Hematopoietic multipotent progenitor cell treated with erythropoietin and hydrocortisone succinate and interleukin-3 and kit ligand, for 15 days (in vitro differentiated cells): Measurements from ENCODE around the gene TLX1.

Source experiments
- DNase-seq: peaks from one replicate; pipeline ENCODE4 v3.0.0-alpha.2; 2015; ENCODE audit warnings: low spot score

The TLX1 gene

DNA sequence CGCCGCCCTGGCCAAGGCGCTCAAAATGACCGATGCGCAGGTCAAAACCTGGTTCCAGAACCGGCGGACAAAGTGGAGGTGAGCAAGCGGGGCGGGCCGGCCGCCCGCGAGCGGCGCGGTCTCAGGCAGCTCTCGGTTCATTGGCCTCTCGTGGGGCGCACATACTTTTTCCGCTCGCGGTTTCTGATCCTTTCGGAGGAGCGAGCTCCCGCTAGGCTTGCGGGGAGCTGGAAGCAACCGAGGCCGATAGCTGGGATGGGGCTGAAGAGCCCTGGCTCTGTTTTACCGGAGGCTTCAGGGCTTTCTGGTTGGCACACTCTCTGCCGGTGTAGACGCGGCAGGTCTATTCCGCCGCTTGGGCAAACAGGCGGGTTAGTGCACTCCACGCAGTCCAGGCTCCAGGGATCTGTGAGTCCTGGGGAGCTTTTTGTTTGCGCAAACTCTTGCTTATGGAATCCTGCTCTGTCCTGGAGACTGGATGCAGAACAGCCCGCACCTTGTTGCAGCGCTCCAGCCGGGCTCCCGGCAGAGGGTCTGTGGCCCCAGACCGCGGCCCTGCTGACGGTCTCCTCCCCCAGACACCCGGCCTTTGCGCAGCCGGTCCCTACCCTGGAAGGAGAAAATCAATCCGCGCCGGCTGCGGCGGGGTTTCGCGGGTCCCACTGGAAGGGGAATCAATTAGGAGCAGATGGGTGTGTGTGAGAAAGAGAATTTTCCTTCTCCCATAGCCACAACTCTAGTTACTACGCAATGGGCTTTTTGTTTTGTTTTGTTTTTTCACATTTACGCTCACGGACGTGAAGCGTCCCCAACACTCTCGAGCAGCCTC is 3.4 kb downstream of the TLX1 start:
- no peak for DNase-seq

DNA sequence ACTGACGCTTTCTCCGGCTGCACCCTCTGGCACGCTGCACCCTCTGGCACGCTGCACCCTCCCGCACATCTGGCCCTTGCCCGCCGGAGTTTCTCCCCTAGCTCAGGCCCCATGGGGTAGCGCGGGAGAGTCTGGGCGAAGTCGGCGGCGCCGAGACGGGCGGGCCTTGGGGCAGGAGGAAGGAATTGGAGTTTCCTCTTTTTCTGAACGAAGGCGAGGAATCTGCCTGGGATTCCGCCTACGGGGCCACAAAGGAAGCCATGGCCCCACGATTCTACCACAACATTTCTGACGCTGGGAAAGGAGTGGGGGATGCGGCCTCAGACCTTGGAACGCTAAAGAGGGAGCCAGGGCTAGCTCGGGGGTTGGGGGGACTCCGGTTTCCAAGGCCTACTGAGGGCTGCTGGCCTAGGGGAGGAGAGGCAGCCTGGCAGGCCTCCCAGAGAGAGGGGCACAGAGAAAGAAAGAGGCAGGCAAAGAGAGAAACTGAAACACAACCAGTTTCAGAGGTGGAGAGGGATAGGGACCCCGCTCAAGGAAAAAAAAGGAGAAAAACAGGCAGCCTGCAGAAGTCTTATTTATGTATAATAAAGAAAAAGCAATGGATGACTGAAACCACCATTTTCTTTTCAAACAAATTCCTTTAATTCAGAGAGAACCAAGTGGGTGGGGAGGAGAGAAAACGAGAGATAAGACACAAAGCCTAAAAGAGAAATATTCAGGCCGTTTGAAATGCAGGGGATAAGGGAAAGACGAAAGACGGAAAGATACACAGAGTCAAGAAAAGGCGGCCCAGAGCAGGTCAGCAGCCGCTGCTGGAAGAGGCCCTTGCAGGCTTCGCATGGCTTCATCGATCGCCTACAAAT is 4.3 kb downstream of the TLX1 start:
- DNase-seq = no peak

DNA sequence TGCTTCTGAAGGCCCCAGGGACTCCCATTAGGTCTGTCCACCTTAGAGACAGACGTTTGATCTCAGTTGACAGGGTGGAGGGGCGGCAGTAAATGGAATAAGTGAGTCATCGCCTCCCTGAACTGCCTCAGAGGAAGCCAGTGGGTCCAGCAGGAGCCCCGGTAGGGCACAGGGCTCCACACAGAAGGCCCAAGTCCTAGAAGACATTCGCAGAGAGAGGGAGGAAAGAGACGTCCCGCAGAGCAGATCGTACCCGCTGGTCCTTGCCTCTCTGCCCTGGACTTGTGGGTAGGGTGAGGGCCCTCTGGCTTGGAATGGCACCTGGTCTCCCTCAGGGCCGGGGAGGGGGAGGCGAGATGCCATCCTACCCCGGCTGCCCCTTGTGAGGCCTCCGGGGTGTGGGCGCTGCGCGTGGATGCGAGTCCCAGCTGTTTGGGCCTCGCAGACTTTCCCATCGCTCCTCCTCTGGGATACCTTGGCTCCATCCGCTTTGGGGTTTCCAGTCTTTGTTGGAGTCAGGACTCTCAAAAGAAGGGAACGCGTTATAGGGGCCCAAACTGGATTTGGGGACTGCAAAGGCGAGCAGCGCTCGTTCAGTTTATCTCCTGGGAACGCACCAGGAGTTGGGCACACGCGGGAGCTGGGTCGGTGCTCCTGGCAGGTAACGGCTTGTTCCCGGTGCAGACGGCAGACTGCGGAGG is 5.1 kb downstream of the TLX1 start:
- no peak for DNase-seq

DNA sequence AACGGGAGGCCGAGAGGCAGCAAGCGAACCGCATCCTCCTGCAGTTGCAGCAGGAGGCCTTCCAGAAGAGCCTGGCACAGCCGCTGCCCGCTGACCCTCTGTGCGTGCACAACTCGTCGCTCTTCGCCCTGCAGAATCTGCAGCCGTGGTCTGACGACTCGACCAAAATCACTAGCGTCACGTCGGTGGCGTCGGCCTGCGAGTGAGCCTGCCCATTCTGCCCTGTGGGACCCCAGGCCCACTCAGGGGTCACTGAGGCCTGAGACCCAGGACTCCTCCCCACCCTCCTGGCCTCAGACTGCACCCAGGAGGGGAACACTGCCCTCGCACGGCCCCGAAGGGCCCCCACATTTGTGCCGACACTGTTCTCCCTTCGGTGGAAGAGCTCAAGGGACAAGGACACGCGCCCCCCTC is 5.6 kb downstream of the TLX1 start:
- DNase-seq = no peak

DNA sequence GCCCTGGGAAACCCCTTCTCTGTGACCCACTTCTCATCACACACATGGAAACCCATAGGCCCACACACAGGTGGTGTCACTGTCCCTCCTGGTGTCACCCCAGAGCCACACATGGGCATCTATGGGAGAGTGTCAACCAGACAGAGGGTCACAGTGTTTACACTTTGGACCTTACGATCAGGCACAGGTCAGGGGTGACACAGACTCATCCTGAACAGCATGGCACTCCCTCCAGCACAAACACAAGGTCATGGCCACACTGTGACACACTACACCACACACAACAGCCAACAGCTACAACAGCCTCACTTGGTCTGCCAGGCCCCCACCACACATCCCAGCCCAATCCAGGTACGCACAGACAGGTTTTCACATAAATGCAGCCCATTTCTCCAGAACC is 6.2 kb downstream of the TLX1 start:
- no peak for DNase-seq

DNA sequence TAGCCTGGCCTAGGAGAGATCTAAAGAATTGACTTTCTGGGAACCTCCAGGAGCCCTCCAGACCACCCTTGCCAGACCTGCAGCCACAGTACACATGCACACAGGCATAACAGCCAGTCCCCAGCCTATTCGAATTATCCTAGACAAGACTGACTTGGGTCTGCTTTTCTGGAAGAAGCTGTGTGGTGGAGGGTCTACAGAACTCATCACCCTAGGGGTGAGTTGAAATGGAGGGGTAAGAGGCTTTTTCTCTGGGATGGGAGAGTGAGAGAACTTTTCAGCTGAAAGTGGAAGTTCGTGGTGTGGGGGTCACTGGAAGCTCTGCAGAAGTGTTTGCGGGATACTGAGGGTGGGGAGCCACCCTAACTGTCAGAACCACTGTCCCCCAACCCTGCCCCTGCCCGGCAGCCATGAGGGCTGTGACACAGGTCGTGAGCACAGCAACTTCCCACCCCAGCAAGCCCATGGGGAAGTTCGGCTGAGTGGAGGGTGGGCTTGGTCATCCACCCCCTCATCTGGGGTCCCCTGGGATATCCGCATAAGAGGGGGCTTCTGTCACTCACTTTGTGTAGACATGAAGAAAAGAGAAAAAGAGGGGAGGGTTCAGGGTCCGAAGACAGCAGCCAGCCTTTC is 7.8 kb downstream of the TLX1 start:
- no peak for DNase-seq

DNA sequence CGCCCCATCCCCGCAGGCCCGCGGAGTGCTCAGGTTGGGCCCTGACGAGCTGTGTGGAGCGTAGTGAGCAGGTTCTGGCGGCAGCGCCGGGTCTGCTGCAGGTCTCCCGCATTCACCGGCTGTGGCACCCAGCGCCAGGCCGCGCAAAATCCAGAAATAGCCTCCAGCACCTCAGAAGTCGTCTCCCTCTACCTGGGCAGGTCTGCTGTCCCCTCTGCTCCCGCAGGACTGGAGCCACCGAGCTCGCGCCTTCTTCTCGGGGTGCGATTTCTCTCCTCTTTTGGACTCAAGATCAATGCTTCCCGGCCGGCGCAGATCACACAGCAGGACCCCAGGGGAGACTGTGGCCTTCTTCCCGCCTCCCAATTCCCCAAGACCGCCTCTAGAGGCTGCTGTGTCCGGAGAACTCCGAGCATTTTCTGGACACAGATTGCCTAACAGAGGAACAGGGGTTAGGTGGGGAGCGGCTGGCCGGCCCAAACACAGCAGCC is 8.4 kb downstream of the TLX1 start:
- no peak for DNase-seq

DNA sequence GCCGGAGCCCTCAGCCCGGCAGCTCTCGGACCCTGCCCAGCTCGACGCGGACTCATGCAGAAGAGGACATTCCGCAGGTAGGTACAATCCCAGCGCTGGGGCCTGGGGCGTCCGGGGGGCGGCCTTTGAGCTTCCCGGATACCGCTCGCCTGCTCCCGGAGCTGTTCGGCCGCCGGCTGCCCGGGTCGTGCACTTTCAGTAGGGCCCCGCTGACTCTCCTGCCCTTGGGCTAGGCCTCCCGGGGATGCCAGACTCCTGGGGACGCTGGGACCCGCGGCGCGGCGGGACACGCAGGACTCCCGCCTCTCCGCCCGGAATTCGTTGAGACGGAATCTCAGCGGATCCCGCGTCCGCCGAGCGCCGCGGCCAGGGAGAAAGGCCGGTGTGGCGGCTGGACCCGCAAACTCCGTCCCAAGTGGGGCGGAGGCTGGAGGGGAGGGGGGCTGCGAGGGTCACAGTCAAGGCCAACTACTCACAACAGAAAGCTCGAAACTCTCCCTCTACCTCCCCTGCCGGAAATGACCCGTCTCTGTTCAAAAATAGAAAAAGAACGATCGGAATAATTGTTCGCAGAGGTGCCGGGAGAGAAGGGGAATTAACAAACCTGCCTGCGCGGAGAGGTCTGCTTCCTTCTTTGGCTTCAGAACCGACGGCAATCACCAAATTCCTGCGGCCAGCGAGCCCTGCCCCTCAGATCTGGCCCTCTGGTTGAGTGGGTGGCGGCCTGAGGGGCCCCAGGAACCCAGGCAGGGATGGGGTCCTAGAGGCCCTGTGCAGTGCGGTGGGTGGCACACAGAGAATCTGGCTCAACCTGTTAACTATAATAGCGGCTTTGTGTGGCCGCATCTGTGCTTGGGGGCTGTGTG is 9.2 kb downstream of the TLX1 start:
- DNase-seq = no peak

DNA sequence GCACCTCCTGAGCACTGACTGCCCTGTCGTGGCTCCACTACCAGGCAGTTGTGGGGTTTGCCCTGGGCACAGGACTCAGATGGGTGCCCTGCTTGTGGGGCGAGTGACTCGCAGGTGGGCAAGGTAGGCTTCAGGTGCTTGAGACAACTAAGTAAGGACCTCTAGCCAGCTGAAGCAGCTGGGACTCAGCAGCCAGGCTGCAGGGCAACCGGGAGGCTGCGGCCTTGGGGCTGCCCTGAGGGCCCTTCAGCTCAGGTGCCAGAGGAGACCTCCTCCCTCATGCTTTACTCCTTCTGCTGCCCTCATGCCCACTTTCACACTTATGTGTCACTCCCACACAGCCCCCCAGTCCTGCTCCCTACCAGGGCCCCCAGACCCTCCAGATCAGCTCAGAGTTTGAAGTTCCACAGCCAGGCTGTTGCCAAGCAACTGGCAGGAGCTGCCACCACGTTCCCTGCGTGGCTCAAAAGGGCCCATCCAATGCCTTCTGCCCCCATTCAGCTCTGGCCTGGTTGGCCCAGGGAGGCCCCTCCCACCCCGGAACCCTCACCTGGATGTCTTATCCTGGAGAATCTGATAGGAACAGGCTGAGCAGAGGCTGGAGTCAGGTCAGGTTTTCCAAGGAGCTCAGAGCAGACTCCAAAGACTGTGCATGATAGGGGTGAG is 10.0 kb downstream of the TLX1 start:
- no peak for DNase-seq

DNA sequence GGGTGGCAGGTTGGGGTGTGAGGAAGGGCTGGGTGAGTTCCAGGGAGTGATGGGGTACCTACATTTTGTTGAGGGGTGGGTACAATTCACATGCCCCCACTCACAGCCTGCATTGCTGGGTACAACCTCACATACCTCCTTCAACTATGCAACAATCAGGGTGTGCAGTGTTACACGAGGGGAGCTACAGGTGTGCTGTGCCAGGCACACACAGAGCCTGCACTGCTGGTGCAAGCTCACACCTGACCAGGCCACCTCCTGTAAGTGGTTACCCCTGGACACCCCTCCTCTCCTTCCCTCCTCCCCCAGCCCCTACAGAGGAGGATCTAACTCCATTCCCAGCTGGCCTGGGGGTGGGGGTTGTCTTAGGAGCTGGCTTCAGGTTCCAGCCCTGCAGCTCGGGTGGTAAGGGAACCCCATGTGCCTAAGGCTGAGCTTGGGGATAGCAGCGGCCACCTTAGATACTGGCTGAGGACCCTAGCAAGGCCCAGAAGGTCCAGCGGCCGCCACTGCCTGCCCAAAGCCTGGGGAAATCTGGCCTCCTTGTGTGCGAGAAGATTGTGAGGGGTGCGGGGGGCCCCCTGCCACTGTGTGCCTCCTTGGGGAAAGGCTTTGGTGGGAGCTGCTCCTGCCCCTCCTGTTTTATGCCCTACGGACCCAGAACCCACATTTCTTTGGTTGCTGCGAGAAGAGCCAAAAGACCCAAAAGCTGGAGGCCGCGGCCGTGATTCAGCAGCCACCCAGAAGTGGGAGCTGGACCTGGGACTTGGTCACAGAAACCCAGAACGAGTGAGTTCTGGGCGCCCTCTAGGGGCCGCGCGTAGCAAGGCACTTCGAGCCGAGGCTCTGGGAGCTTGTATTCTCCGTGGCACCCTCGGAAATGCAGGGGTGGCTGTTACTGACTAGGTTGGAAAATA is 10.8 kb downstream of the TLX1 start:
- DNase-seq = peak; percentile 69

DNA sequence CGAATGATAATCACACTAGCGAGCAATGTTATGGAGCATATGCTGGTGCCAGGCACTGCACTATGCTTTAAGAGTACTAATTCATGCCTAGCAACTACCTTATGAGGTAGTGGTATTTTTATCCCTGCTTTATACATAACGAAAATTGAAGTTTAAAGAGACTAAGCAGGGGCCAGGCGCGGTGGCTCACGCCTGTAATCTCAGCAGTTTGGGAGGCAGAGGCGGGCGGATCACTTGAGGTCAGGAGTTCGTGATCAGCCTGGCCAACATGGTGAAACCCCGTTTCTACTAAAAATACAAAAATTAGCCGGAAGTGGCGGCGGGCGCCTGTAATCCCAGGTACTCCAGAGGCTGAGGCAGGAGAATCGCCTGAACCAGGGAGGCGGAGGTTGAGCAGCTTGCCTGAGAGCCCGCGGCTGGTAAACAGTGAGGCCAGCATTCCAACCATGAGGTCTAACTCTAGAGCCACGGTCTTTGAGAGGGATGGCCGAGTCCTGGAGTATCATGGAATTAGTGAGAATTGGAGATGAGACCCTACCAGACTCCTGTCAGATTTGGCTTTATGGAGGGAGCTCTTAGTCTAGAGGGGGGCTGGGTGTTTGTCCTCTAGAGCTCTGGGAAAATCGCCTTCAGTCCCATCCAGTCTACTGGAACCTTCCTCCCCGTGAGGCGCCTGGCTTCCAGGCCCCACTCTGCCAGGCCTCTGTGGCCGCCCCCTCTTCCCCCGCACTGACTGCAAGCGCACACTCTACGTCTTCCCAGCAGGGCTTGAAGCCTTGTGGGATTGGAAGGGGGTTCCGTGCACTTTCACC is 11.6 kb downstream of the TLX1 start:
- no peak for DNase-seq

DNA sequence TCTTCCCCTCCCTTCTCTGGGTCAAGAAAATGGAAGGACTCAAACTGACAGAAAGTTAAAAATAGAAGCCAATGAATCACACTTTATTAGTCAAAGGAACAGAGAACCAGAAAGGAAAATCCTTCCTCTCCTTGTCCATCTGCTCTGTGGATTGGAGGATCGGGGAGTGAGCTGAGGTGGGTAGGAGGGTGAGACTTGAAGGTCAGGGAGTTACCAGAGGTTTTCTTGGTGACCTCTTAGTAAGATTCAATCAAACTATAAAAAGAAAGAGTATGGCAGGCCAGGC is 12.2 kb downstream of the TLX1 start:
- DNase-seq = no peak

DNA sequence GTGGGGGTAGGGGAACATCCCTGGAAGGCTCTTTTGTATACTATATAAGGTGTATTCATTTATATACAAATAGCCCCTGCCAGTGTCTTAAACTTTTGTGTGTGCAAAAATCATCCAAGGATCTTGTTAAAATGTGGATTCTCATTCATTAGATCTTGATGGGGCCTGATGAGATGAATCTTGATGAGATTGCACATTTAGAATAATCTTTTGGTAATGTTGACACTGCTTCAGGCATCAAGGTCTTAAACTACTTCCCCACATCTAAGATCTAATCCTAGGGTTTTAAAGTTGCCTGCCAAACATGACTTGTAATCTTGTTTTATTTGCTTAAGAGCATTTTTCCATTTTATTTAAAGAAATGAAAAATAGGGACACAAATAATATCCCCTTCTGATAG is 13.0 kb downstream of the TLX1 start:
- no peak for DNase-seq

DNA sequence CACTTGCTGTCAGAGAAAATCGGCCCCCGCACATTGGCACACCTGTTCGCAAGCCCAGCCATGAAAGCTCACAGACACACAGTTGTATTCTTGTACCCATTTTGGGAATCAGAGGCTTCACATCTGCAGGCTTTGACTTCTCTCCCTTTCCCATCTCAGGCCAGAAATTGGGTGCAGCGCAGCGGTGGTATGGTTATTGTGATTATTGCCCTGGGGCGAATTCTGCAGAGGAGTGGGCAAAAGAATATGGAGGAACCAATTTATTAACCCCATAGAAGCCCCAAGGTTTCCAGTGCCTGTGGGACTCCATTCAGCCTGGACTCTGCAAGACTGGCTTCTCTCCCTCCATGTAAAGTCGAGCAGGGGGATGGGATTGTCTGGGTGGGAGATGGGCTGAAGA is 14.0 kb downstream of the TLX1 start:
- DNase-seq = no peak

DNA sequence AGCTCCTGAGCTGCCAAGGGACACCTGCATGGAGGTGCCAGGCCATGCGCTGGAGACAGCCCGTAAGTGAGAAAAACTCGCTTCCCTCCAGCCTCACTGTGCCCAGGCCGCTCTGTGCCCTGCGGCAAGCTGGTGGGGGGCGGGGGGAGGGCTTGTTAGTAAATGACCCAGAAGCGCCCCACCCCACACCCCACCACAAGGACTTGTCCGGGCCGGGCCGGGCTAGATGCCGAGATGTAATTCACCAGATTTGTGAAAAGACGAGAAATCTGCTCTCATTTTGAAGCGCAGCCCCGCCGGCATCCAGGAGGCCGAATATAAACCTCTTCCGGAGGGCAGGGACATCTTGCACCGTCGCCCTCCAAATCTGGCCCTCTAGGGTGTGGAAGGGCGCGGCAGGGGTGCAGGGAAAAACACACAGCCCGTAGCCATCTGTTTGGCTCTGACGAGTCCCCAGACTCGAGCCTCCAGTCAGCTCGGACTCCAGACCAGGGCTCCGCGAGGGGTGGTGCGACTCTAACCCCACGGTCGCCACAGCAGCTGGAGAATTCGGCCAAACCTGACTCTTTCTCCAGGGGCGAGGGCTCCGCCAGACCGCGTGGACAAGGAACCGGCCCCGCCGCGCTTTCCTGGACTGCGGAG is 14.8 kb downstream of the TLX1 start:
- DNase-seq = no peak

DNA sequence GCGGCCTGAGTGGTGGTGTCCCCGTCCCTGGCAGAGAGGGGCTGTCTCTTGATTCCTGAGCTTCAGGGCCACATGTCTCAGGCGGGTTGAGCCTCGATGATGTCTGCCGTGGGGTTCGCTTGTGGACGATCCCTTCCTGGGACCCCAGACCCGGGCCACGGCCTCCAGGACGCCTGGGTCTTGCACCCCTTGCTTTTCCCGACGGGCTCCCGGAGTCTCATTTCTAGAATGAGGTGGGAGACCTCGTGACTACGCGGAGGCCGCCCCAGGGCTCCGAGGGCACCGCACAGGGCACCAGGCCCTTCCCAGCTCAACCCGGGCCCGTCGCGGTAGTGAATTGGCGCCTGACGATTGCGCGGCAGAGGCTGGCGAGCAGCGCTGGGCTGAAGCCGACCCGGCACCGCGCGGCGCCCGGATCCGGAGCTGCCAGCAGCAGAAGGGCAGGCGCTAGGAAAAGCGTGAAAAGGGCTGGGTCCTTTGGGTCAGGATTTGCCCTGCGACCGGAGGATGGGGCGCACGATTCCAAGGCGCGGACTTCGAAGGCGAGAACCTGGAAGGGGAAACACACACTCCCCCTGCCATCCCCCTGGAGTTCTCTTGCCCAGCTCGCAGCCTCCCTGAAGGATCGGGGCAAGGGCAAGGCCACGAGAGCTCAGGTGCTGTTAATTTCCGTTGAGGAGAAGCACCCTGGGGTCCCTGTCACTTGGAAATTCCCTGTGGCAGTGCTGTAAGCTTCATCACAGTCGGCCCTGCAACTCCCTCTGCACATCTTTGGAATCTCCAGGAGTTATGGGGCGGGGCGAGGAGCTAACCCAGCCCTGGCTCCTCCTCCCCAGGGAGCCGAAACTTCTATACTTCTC is 15.5 kb downstream of the TLX1 start:
- DNase-seq = no peak

DNA sequence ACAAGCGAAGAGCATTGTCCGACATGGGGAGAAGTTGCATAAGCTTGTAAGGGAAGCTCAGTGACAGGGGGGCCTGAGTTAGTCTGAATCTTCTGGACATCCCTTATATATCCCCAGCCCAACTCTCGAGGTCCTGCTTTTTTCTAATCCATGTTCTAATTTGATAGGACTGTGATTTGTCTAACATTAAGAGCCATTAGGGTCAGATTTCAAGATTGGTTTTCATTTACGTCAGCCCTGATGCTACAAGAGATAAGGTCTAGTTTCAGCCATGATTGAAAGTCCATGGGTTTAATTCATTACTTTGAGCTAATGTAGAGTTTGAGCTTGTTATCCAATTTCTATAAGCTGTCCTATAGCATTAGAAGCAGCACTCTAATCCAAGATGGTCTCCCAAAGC is 20.3 kb downstream of the TLX1 start:
- no peak for DNase-seq
